ENCODE measurements around the gene AP2S1.
"Not testable (repeated sequence)": the region's sequence is repeated elsewhere in the genome, so short reads cannot be mapped to it uniquely, and the experiment has no call there.

AP2S1 gene

DNA sequence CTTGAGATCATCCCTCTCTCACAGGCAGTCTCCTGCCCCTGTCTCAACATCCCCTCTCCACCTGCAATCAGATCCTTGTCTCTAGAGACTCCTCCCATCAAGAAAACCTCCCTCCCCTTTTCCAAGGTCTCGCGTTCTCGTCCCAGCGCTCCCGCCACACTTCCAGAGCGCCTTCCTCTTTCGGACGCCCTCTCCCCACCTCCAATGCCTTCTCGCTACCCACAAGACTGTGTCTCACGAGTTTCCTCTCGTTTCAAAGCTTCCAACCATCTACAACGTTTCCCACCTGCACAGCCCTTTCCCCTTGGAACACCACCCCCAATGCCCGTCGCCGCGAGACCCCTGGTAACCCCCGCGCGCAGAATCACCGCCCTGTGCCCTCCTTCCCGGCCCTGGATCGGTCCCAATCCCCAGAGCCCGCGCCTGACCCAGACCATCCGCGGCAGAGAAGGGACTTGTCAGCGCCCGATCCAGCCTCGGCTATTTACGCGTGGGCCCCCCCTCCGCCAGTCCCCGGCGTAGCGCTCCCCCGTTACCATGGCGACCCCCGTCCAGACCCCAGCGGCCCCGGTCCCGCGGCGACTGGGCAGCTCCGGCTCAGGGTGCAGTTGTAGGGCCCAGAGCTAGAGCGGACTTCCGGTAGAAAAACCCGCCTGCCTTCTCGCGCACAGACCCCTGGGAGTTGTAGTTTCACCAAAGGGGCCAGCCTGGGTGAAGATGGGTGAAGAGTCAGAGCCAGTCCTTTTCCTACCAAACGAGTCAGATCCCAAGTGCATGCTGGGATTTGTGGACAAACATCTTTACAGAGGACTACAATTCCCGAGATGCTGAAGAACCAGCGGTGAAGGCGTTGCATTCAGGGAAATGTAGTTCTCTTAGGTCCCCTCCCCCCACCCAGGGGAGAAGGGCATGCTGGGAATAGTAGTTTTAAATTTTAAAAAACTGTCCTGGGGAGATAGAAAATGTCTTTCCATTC, at the start of gene AP2S1:
TSS of gene AP2S1 (minus strand) at position 619 of the 976 bp plus-strand sequence. CDS start at position 539, 80 bp downstream.
- DNase-seq = peak; percentile 97 to 99 (median 99)

DNA sequence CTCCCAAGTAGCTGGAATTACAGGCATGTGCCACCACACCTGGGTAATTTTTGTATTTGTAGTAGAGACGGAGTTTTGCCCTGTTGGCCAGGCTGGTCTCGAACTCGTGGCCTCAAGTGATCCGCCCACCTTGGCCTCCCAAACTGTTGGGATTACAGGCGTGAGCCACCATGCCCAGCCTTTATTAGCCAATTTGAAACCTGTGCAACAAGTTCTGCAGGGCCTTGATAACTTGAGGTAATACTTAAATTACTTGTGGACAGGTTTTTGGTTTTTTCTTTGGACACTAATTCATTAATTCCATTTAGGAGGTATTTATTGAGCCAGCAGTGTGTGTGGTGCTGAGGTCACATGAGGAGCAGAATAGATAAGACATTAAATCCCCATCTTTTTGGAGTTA, 49.7 kb upstream of the AP2S1 start:
- no peak for DNase-seq

DNA sequence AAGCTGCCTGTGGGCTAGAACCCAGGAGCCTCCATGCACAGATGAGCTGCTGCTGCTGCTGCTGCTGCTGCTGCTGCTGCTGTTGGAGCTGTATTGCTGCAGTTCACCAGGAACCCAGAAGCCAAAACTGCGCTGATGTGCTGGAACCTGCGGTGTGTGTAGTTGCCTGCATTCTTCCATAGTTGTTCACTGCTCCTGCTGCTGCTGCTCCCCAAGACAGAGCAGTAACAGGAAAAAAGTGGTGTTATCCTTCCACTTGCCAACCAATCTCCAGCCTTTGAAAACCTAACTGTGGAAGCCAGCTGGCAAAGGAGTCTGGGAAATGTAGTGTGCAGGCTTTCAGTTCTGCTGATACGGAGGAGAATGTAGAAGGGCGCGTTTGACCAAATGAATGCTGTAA, 48.1 kb upstream of the AP2S1 start:
- DNase-seq = no peak

DNA sequence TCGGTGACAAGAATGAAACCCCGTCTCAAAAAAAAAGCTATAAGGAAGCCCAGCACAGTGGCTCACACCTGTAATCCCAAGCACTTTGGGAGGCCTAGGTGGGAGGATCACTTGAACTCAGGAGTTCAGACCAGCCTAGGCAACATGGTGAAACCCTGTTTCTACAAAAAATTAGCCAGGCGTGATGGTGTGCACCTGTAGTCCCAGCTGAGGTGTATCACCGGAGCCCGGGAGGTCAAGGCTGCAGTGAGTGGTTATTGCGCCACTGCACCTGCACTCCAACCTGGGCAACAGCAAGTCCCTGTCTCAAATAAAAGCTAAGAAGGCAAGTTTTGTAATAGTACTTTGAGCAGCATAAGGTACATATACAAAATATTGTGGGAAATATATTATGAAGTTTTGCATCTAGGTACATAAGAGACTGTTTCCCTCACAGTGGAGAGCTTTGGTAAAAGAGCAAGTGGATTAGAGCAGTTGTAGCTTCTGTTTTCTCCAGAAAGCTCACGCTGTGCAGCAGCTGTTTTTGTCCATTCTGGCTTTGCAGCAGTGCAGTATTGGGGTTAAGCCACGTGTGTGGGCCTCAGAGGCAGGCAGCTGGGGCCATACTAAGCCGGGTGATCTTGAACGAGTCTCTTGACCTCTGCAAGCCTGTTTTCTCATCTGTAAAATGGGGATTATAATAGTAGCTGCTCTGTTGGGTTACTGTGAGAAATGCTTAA, 45.6 kb upstream of the AP2S1 start:
- peak in 1 of 3 experiments; percentile 20 for DNase-seq

DNA sequence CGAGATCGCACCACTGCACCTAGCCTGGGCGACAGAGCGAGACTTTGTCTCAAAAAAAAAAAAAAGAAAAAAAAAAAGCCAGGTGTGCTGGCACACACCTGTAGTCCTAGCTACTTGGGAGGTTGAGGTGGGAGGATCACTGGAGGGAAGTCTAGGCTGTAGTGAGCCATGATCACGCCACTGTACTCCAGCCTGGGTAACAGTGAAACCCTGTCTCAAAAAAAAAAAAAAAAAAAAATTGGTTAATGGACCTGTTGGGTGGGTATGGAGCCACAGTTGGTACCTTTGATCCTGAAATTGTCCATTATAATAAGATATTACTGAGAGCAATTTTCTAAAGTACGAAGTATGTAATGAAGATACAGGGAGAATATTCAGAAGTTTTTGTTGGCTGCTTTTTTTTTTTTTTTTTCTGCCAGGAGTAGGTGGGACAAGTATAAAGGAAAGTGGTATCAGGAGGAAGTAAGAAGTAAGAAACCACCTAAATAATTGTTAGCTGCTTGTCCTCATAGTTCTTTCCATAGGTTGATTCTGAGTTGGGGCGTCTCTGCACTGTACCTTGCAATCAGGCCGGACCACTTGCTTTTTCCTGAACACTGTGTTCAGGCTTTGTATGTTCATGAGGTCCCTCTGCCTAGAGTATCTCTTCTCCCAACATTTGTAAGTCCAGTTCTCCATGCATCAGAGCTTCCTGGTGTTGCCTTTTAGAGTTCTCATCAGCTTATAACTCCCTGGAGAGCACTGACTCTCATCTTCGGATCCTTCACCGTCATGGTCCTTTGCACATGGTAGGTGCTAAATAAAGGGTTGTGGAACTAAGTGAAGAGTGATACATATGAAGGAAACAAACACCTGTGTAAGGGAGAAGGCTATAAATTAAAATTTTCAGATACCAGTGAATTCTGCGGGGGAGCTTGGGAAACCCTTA, 41.9 kb upstream of the AP2S1 start:
- peak in 1 of 3 experiments; percentile 94 for DNase-seq

DNA sequence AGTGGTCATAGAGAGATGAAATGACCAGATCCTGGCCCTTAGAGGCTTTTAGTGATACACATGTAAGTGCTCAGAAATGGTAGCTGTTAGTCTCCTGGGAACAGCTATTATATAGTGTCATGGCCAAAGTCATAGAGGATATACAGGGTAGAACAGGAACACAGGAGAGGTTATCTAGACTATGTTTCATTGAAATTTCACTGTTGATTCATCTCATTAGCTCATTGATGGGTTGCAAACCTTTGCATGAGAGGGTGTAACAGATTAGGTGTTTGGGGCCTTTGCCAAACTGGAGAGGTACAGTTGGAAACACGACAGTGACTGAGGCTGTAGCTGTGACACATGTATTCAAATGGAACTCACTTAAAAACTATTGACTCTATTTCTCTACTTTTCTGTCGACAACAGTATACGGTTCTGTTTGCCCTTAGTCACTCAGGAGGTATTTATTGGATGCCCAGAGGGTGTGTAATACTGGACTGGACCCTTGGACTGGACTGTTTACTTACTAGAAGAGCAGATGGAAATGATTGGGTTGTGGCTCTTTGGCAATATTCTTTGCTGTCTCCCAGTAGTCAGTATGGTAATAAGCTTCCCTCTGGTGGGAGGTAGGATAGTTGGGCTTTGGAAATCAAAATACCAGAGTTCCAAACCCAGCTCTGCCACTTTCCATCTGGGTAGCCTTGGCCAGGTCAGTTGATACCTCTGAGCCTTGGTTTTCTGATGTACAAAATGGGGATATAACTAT, 40.0 kb upstream of the AP2S1 start:
- DNase-seq = no peak

DNA sequence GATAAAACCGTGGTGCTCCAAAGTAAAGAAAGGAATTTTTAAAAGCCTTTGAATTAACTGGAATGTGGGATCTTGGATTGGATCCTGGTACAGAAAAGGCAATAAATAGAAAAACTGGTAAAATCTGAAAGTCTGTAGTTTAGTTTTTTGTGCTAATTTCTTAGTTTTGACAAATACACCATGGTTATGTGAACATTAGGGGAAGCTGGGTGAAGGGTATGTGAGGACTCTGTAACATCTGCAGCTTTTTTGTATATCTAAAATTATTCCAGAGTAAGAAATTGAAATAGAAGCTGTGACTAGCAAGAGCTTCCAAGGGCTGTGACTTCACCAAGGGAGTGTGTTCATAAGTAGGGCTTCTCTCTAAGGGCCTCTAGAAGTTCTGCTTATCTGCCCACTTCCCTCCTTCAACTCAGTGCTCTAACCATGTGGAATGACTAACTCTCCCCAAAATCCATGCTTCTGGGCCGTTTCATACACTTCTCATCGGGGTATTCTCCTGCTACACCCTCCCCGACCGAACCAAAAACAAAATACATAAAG, 36.7 kb upstream of the AP2S1 start:
- DNase-seq = no peak

DNA sequence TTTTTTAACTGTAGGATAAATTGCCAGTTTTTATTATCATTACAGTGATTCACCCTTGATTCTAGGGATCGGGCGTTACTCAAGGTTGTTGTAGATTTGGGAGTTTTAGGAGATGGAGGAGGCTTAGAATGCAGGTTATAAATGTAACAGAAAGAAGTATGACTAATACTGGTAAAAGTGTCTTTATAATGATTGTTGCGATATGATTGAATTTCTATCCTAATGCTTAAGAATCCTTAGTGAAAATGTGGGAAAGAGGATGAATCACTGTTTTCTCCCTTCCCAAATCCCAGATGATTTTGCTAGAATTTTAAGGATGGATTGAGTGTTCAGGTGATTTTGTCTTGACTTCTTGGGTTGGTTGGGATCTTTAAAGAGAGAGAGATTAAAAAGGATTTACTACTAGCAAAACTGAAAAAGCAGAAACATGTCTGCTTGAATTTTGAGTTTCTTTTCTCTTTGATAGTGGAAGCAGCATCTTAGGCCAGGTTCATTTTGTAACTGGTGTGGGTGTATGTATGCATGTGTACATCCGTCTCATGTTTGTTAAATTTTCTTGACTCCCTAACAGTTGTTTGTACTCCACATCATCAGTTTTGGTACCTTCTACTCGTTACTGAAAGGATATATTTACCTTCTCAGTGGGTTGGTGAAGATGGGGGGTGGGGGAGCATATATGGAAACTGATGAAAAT, 36.0 kb upstream of the AP2S1 start:
- DNase-seq = no peak

DNA sequence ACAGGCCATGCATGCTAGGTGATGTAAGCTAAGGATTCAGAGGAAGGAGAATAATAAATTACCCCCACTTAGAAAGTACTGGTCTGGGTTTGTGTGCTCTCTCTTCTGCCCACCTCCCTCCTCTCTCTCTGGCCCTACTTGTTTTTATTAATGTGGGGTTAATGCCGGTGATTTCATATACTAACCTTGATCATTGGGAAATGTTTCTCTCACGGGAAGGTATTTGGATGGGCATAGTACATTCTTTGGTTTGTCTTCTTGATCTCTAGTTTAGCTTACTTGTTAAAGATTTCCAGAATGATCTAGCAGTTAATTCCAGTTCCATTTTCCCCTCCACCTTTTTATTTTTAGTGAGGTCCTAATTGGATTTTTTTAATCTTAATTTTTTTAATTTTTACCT, 34.8 kb upstream of the AP2S1 start:
- DNase-seq = no peak

DNA sequence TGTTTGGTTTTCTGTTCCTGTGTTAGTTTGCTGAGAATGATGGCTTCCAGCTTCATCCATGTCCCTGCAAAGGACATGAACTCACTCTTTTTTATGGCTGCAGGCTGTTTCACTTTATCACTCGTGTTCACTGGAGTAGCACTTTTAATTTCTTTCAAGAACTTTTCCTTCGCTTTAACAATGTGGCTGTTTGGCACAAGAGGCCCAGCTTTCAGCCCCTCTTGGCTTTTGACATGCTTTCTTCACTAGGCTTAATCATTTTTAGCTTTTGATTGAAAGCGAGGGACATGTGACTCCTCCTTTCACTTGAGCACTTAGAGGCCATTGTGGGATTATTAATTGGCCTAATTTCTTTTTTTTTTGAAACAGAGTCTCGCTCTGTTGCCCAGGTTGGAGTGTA, 32.1 kb upstream of the AP2S1 start:
- DNase-seq = not testable (repeated sequence)

DNA sequence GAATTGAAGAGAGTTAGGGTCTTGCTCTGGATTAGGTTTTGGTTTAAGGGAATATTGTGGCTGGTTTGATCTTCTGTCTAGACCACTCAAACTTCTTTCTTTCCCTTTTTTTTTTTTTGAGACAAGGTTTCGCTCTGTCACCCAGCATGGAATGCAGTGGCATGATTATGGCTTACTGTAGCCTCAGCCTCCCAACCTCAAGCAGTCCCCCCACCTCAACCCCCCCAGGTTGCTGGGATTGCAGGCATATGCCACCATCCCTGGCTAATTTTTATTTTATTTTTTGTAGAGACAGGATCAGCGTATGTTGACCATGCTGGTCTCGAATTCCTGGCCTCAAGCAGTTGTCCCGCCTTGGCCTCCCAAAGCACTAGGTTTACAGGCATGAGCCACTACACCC, 31.4 kb upstream of the AP2S1 start:
- DNase-seq = no peak

DNA sequence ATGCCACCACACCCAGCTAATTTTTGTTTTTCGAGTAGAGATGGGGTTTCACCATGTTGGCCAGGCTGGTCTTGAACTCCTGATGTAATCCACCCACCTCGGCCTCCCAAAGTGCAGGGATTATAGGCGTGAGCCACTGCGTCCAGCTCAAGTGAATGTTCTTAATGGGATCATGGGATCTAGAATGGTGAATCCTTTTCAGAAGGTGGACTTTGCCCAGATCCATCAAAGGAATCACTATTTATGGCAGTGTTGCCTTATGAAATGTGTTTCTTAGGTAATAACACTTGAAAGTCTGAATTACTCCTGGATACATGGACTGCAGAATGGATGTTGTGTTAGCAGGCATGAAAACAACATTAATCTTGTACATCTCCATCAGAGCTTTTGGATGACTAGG, 30.4 kb upstream of the AP2S1 start:
- no peak for DNase-seq

DNA sequence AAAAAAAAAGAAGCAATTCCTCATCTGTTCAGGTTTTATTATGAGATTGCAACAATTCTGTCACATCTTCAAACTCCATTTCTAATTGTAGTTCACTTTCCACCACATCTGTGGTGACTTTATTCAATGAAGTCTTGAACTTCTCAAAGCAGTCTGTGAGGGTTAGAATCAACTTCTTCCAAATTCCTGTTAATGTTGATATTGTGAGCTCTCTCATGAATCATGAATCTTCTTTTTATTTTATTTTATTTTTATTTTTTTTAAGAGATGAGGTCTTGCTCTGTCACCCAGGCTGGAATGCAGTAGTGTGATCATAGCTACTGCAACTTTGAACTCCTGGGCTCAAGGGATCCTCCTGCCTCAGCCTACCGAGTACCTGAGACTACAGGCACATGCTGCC, 29.8 kb upstream of the AP2S1 start:
- no peak for DNase-seq

DNA sequence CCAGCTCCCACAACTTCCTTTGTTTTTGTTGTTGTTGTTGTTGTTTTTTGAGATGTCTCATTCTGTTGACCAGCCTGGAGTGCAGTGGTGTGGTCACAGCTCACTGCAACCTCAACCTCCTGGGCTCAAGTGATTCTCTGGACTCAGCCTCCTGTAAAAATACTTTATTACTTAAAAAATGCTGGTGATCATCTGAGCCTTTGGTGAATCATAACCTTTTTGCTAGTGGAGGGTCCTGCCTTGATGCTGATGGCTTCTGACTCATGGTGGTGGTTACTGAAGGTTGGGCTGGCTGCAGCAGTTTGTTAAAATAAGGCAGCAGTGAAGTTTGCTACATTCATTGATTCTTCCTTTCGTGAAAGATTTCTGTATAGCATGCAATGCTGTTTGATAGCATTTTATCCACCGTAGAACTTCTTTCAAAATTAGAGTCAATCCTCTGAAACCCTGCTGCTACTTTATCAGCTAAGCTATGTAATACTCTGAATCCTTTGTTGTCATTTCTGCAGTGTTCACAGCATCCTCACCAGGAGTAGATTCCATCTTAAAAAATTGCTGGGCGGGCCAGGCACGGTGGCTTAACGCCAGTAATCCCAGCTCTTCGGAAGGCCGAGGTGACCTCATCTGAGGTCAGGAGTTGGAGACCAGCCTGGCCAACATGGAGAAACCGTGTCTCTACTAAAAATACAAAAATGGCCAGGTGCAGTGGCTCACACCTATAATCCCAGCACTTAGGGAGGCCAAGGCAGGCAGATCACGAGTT, 28.1 kb upstream of the AP2S1 start:
- no peak for DNase-seq

DNA sequence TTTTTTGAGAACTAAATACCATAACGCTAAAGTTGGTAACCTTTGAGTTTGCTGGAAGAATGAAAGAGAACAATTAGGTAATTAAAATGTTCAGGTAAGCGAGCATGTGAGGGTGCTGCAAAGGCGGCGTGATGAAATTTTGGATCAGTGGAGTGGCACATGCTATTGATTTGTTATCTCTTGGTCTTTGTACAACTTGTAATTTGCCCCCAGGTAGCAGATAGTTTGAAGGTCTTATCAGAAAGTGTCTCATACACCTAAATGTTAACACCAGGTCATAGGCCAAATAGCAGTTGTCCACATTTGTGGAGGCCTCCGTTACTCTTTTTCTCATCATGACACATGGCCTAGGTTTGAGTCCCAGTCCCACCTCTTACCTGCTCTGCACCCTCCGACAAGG, 25.0 kb upstream of the AP2S1 start:
- DNase-seq = no peak

DNA sequence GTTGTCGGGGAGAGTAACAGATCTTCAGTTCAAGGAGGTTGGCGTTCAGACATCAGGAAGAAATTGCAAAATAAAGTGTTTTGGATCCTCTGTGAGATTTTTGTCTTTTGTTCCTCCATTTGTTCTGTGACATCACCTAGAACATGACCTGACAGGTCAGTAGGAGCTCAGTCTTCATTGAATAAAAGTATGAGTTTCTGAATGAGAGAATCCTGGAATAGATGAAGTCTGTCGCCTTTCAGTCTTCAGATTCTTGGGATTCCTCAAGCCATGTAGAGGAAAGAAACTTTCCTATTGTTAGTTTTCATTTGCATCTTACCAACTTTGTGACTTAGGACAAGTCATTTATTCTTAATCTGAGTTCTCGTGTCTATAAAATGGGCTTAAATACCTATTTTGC, 24.6 kb upstream of the AP2S1 start:
- DNase-seq = no peak

DNA sequence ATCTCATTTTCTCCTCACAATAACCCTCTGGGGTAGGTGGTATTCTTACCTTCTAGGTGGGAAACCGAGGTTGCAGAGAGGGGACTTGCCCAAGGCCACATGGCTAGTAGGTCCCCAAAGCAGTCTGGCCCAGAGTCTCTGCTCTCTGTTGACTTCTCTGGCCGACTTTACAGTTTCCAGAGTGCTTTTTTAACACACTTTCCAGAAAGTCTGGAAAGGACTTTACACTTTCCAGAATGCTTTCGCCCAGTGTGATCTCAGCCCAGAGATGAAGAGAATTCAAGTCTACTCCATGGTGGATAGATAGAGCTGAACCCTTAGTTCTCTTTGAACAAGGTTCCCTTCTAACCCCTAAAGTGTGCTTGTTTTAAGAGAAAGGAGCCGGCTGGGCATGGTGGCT, 22.3 kb upstream of the AP2S1 start:
- no peak for DNase-seq

DNA sequence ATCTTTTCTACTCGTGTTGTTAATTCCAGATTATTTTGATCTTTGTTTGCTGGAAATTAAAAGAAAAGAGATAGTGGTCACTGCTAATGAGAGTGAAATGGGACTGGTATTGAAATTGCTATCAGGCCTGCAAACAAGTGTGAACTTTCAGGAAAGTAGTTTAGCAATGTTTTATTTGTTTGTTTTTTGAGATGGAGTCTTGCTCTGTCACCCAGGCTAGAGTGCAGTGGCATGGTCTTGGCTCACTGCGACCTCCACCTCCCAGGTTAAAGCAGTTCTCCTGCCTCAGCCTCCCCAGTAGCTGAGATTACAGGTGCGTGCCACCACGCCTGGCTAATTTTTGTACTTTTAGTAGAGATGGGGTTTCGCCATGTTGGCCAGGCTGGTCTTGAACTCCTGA, 20.5 kb upstream of the AP2S1 start:
- not testable (repeated sequence) for DNase-seq

DNA sequence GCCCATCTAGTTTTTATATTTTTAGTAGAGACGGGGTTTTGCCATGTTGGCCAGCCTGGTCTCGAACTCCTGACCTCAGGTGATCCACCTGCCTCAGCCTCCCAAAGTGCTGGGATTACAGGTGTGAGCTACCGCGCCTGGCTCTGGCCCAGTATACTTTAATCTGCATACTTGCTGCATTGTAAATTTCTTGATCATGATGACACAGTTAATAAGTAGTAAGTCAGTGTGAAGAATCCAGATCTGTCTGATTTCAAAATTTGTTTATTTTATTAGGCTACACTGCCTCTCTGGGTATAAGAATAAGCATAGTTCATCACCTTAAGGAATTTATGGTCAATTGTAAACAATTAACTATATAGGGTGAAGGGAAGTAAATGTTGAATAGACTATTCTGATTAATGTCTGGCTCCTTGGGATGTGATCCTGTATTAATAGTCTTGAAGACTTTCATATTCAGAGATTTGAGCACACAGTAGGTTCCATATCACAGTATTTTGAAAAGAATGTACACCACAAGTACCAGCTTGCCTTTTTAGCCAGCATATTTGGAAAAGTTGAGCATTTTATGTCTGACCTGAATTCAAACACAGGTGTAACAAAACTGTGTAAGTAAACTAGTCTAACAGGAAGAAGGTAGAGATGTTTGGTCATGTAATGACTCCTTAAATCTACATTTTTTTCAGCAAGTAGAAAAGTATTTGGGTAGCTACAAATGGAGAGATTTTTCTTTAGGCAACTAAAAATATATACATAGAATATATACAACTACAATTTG, 17.6 kb upstream of the AP2S1 start:
- no peak for DNase-seq

DNA sequence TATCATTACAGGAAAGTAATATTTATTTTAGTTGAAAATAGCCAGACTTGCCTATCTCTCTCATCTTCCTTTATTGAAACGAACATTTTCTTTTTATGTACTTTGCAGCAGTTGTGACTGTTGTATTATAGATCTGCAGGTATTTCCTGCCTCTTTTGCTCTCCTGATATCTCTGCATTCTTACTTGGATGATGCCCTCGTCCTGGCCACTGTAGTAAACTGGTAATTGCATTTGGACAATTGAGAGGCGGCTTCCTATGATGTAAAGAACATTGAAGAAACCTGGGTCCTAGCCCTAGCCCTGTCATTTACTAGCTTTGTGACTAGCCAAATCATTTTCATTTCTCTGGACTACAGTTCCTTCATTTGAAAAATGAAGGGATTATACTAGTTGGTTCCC, 16.5 kb upstream of the AP2S1 start:
- DNase-seq = peak in 1 of 3 experiments; percentile 24
